K562 (cell line): ENCODE measurements around the gene B3GAT3. TPM values are rescaled to one million over a fixed set of nuclear protein-coding genes. Genes with fewer than 3 reads are reported as not detected.

ENCODE experiments used
- ARNT ChIP-seq, 2 experiments: fragments of 450-650 bp; IDR thresholded peaks; 2 replicates each; pipeline ENCODE4 v1.6.1; 2016; ENCODE audit warnings: mild to moderate bottlenecking in 1 of 2
- BHLHE40 ChIP-seq: IDR thresholded peaks from 2 replicates; pipeline ENCODE4 v1.6.1; 2011; ENCODE audit warnings: low read length, improper control_type of control experiment
- CREB1 ChIP-seq, 2 experiments: sonication (generic) in 1 of 2; formaldehyde crosslinking in 1 of 2; IDR thresholded peaks; 2 replicates each; pipeline versions ENCODE4 v1.6.1 to v1.8.0; 2012 to 2022; ENCODE audit warnings: inconsistent platforms in 1 of 2, mild to moderate bottlenecking in 1 of 2, missing genetic modification reagents in 1 of 2, moderate library complexity in 1 of 2
- CREB3L1 ChIP-seq: fragments of 450-650 bp; IDR thresholded peaks from 2 replicates; pipeline ENCODE4 v1.6.1; 2014; ENCODE audit warnings: low read depth, mild to moderate bottlenecking, moderate library complexity, borderline replicate concordance
- EGR1 ChIP-seq: fragments of 450-650 bp; conservative IDR thresholded peaks from 2 replicates; pipeline ENCODE4 v1.6.1; 2017; ENCODE audit warnings: mild to moderate bottlenecking
- ESRRB ChIP-seq: fragments of 250-450 bp; sonication (Bioruptor Pico); IDR thresholded peaks from 2 replicates; pipeline ENCODE4 v1.5.0; 2020; ENCODE audit warnings: mild to moderate bottlenecking, moderate library complexity, borderline replicate concordance
- ETV6 ChIP-seq, 3 experiments: fragments of 150-350 bp in 1 of 3; sonication (generic) in 1 of 3; formaldehyde crosslinking in 1 of 3; IDR thresholded peaks; 2 replicates each; pipeline versions ENCODE4 v1.6.1 to v1.8.0; 2014 to 2022; ENCODE audit warnings: borderline replicate concordance in 2 of 3, low read depth in 2 of 3, antibody characterized with exemption in 1 of 3, low read length in 1 of 3, mild to moderate bottlenecking in 1 of 3, missing genetic modification reagents in 1 of 3
- FIP1L1 ChIP-seq: fragments of 200-400 bp; formaldehyde crosslinking; IDR thresholded peaks from 2 replicates; pipeline ENCODE4 v1.6.1; 2018; ENCODE audit warnings: mild to moderate bottlenecking, low read depth, low read length; ENCODE audit not compliant: poor library complexity, severe bottlenecking
- HDAC1 ChIP-seq, 2 experiments: fragments of 450-650 bp; IDR thresholded peaks; 2 replicates each; pipeline ENCODE4 v1.6.1; 2016 to 2017; ENCODE audit warnings: inconsistent platforms in 1 of 2, mild to moderate bottlenecking in 1 of 2, moderate library complexity in 1 of 2
- HINFP ChIP-seq: fragments of 450-650 bp; conservative IDR thresholded peaks from 2 replicates; pipeline ENCODE4 v1.6.1; 2016; ENCODE audit warnings: missing genetic modification characterization, low read depth, mild to moderate bottlenecking, control low read depth, missing compliant biosample characterization
- HLTF ChIP-seq: fragments of 450-650 bp; IDR thresholded peaks from 2 replicates; pipeline ENCODE4 v1.6.1; 2016
- HMGN3 ChIP-seq: IDR thresholded peaks from 2 replicates; pipeline ENCODE4 v1.6.1; 2011; ENCODE audit warnings: borderline replicate concordance, low read depth, mild to moderate bottlenecking, mixed read lengths, low read length; ENCODE audit not compliant: insufficient read length; ENCODE audit errors: extremely low read depth
- HNRNPH1 ChIP-seq: fragments of 200-400 bp; formaldehyde crosslinking; optimal IDR thresholded peaks from 2 replicates; pipeline ENCODE3; 2017; ENCODE audit warnings: low read depth, mild to moderate bottlenecking, low read length, moderate library complexity
- HNRNPUL1 ChIP-seq: fragments of 200-400 bp; formaldehyde crosslinking; IDR thresholded peaks from 2 replicates; pipeline ENCODE4 v1.6.1; 2017; ENCODE audit warnings: low read length
- HSF4 ChIP-seq: fragments of 250-450 bp; sonication (Bioruptor Pico); IDR thresholded peaks from 2 replicates; pipeline ENCODE4 v2.1.2; 2022; ENCODE audit warnings: mild to moderate bottlenecking, moderate library complexity, borderline replicate concordance
- PTBP1 ChIP-seq: fragments of 200-400 bp; formaldehyde crosslinking; IDR thresholded peaks from 2 replicates; pipeline ENCODE4 v1.6.1; 2017; ENCODE audit warnings: low read depth, low read length
- SMARCA5 ChIP-seq: fragments of 450-650 bp; IDR thresholded peaks from 2 replicates; pipeline ENCODE4 v1.6.1; 2016
- TBP ChIP-seq: optimal IDR thresholded peaks from 2 replicates; pipeline ENCODE3; 2011; ENCODE audit warnings: low read depth, low read length, improper control_type of control experiment
- TFAM ChIP-seq: fragments of 250-450 bp; sonication (Bioruptor Pico); conservative IDR thresholded peaks from 2 replicates; pipeline ENCODE4 v1.5.0; 2021; ENCODE audit warnings: mild to moderate bottlenecking, moderate library complexity
- ZC3H4 ChIP-seq: sonication (generic); formaldehyde crosslinking; IDR thresholded peaks from 2 replicates; pipeline ENCODE4 v1.9.0; 2021; ENCODE audit warnings: missing genetic modification reagents, borderline replicate concordance
- ZEB2 ChIP-seq: fragments of 450-650 bp; IDR thresholded peaks from 2 replicates; pipeline ENCODE4 v1.6.1; 2016
- ZFP30 ChIP-seq: fragments of 250-450 bp; sonication (Bioruptor Pico); IDR thresholded peaks from 2 replicates; pipeline ENCODE4 v1.8.0; 2022; ENCODE audit warnings: moderate library complexity, mild to moderate bottlenecking, inconsistent platforms, borderline replicate concordance
- ZNF143 ChIP-seq: sonication (generic); formaldehyde crosslinking; IDR thresholded peaks from 2 replicates; pipeline ENCODE4 v1.9.0; 2022; ENCODE audit warnings: mild to moderate bottlenecking, missing genetic modification reagents
- ZNF232 ChIP-seq: sonication (generic); formaldehyde crosslinking; IDR thresholded peaks from 2 replicates; pipeline ENCODE4 v1.8.0; 2022; ENCODE audit warnings: mild to moderate bottlenecking, missing genetic modification reagents
- ZNF3 ChIP-seq: fragments of 250-450 bp; sonication (Bioruptor Pico); IDR thresholded peaks from 2 replicates; pipeline ENCODE4 v1.5.0; 2021; ENCODE audit warnings: mild to moderate bottlenecking, moderate library complexity
- ZNF445 ChIP-seq: fragments of 250-450 bp; sonication (Bioruptor Pico); IDR thresholded peaks from 2 replicates; pipeline ENCODE4 v1.4.0; 2020; ENCODE audit warnings: low read depth, mild to moderate bottlenecking, moderate library complexity
- ZNF780A ChIP-seq: fragments of 250-450 bp; sonication (Bioruptor Pico); IDR thresholded peaks from 2 replicates; pipeline ENCODE4 v1.5.0; 2021; ENCODE audit warnings: mild to moderate bottlenecking
- ZSCAN32 ChIP-seq: fragments of 450-650 bp; formaldehyde crosslinking; IDR thresholded peaks from 2 replicates; pipeline ENCODE4 v1.4.0; 2020; ENCODE audit warnings: mild to moderate bottlenecking, moderate library complexity
- polyA plus RNA-seq, 8 experiments: library from polyadenylated mRNA; depleted of rRNA in 4 of 8; stranded (reverse) in 5 of 8; unstranded in 3 of 8; fragments of >200 nt; fragmentation: Nextera tagmentation in 2 of 8; fragmentation: Illumina TruSeq in 1 of 8; extraction: Ambion mirVana in 2 of 8; extraction: Trizol in 1 of 8; gene quantifications; 2 replicates each; pipeline versions ENCODE4 v1.2.1 to v1.2.3, GENCODE V29; 2011 to 2014; ENCODE audit warnings: inconsistent platforms in 1 of 8, missing spikeins in 1 of 8
- total RNA-seq, 7 experiments: library from RNA; depleted of rRNA in 6 of 7; stranded (reverse); fragments of >200 nt in 6 of 7; fragmentation: Illumina TruSeq in 2 of 7; extraction: Trizol in 2 of 7; gene quantifications; 2 replicates each; pipeline versions ENCODE4 v1.2.1 to v1.2.3, GENCODE V29; 2011 to 2021; ENCODE audit warnings: low replicate concordance in 1 of 7

Gene B3GAT3
- total and polyA plus RNA-seq, 9 of the 15 experiments (the other 6 are each of a cell fraction or from before 2014, with no cell fraction given), result 0.30 to 64.0 (median 21.4) TPM

- TF ChIP-seq CREB3L1 (peak; percentile 52; the same call in 1 of the 2 replicates), PTBP1 (no peak), ZNF143 (CRISPR knock-in tag) (no peak), ZNF445 (no peak), ZFP30 (no peak), ZNF3 (CRISPR knock-in tag) (no peak), ARNT (IDR thresholded peaks at IDR 0.05) (peak in 1 of 2 experiments; percentile 60; a peak in 1 of 4 replicates), TFAM (CRISPR knock-in tag) (no peak), HDAC1 (IDR thresholded peaks at IDR 0.05) (peak in 1 of 2 experiments; percentile 87; a peak in 2 of 4 replicates), BHLHE40 (peak; percentile 70), HNRNPH1 (no peak), EGR1 (no peak), HSF4 (CRISPR knock-in tag) (no peak), ESRRB (CRISPR knock-in tag) (no peak), ZEB2 (peak; percentile 100), HINFP (tag) (no peak), HNRNPUL1 (no peak), HMGN3 (no peak), HLTF (no peak; the same call in 1 of the 2 replicates), TBP (peak; percentile 95), ZNF232 (CRISPR knock-in tag) (no peak), ZNF780A (CRISPR knock-in tag) (no peak), ZSCAN32 (CRISPR knock-in tag) (no peak), ETV6 (IDR thresholded peaks at IDR 0.05; ENCODE audit: borderline replicate concordance in 1 of 2, low read depth in 2 of 2, low read length in 1 of 2) (no peak), ETV6 (CRISPR knock-in tag; IDR thresholded peaks at IDR 0.05; ENCODE audit: borderline replicate concordance) (no peak), SMARCA5 (no peak), ZC3H4 (CRISPR knock-in tag) (no peak; the same call in 1 of the 2 replicates), FIP1L1 (no peak), CREB1 (IDR thresholded peaks at IDR 0.05) (peak; percentile 95), CREB1 (CRISPR knock-in tag; IDR thresholded peaks at IDR 0.05) (peak; percentile 97)
Measured at GRCh38 chr11:62591448-62592145, 30.2 kb downstream of the B3GAT3 start, which contains the start of gene TUT1 (continued).
